IMR-90 (cell line): ENCODE results near the gene SMYD4.

Experiments used
- CTCF ChIP-seq: conservative IDR thresholded peaks from 2 replicates; pipeline ENCODE4 v1.5.1; 2012; ENCODE audit warnings: mild to moderate bottlenecking, low read depth, low read length, improper control_type of control experiment
- RCOR1 ChIP-seq: IDR thresholded peaks from 2 replicates; pipeline ENCODE4 v1.6.1; 2012; ENCODE audit warnings: mild to moderate bottlenecking, low read length, improper control_type of control experiment; ENCODE audit not compliant: insufficient replicate concordance
- USF2 ChIP-seq: fragments of 150-350 bp; IDR thresholded peaks from 2 replicates; pipeline ENCODE4 v1.6.1; 2017; ENCODE audit warnings: mild to moderate bottlenecking, antibody characterized with exemption, low read length, low read depth

- TF ChIP-seq CTCF (no peak), RCOR1 (no peak), USF2 (no peak)
Measured at GRCh38 chr17:1802429-1802828, 27.3 kb downstream of the SMYD4 start.
